T-helper 9 cell (primary cell): Measurements from ENCODE around the gene TMLHE.
"Not testable (repeated sequence)": the region's sequence is repeated elsewhere in the genome, so short reads cannot be mapped to it uniquely, and the experiment has no call there.

Source experiments
- DNase-seq: peaks from one replicate; pipeline ENCODE4 v3.0.0-alpha.2; 2020
- total RNA-seq, 2 donors: gene quantifications; one replicate each; lab custom pipeline; 2026; lab: John Stamatoyannopoulos, UW

Gene TMLHE, protein sequence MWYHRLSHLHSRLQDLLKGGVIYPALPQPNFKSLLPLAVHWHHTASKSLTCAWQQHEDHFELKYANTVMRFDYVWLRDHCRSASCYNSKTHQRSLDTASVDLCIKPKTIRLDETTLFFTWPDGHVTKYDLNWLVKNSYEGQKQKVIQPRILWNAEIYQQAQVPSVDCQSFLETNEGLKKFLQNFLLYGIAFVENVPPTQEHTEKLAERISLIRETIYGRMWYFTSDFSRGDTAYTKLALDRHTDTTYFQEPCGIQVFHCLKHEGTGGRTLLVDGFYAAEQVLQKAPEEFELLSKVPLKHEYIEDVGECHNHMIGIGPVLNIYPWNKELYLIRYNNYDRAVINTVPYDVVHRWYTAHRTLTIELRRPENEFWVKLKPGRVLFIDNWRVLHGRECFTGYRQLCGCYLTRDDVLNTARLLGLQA
- 3.9 to 5.5 reads per million in 2 donors for total RNA-seq

DNA sequence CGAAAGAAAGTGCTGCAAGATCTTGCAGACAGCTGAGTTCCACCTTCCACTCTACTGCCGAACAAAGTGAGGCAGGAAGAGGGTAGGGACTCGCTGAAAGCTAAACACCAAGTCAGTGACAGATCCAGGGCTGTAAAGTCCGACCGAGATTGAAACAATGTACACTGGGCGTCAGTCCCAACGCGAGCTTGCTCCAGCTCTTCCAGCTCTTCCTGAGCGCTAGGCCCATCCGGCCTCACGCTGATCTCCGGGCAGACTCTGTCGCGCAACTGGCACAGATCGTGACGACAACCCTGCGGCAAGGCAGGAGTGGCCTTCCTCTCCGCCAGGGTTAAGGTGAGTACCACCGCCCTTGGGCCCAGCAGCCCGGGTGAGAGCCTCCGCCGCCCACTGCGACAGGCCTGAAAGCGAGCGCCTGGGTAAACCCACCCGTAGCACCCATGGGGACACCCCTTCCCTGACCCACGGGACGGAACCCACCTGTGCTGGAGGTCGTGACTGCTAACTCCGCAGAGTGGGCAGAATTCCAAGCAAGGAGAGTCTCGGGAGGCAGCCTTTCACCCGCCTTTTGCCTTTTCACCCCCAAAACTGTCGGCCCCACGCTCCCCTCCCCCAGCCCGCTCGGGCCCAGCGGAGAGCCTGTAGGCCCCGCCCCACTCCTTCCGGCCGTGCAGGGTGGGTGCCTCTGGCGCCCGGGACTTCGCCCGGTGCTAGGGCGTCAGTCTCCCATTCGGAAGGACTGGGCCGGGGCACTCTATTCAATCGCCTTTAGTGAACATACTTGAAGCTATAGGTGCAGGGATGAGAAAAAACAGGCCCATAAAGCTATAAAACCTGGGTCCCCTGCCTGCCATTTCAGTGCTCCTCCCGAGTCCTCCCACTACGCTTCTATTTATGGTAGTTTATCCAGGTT, at the start of gene TMLHE, which contains the start of gene SPRY3:
TMLHE (minus strand) TSS at position 641 of the 913 bp plus-strand sequence. CDS start 67,676 bp downstream, outside the sequence.
SPRY3 (plus strand) TSS at position 275 of the 913 bp plus-strand sequence.
- DNase-seq = peak; percentile 37

DNA sequence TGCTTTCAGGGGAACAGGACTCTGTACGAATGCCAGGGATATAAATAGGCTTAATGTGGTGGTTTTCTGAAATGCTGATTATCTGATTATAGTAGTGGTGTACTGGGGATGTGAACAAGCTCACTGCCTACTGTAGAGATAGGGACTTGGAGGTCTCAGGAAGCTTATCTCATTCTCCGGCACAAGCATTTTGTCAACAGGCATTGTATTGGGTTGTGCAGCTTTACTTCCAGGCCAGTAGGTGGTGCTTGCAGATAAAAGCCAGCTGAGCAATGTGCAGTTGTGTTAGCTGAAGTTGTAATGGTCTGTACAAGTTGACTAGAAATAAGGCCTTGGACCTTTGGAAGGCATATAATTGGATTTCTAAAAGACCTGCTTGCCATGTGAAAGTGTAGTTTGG, 49.5 kb upstream of the TMLHE start:
- DNase-seq = no peak

DNA sequence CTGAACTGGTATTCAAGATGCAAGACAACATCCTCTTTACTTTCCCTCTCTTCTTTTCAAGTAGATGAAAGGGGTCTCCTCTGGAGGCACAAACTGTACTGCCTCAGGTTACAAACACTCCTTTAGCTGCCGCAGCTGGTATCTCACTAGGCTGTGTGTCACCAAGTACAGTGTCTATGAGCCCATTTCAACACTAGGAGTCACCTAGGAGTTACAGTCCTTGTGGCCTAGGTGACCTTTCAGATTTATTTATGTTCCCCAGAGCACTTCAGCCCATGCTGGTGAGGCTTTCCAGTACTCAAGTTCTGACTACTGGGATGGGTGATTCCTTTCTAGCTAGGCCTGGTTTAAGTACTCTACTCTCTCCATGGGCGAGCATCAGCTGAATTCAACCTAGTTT, 32.4 kb upstream of the TMLHE start:
- no peak for DNase-seq

DNA sequence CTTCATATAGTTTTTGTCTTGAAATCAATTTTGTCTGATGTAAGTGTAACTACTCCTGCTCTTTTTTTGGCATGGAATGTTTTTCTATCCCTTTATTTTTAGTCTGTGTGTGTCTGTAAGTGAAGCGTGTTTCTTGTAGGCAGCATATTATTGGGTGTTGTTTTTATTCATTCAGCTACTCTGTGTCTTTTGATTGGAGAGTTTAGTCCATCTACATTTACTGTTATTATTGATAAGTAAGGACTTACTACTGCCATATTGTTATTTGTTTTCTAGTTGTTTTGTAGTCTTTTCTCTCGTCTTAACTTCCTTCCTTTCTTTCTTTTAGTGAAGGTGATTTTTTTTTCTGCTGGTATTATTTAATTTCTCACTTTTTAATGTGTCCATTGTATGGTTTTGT, 30.5 kb upstream of the TMLHE start:
- DNase-seq = no peak

DNA sequence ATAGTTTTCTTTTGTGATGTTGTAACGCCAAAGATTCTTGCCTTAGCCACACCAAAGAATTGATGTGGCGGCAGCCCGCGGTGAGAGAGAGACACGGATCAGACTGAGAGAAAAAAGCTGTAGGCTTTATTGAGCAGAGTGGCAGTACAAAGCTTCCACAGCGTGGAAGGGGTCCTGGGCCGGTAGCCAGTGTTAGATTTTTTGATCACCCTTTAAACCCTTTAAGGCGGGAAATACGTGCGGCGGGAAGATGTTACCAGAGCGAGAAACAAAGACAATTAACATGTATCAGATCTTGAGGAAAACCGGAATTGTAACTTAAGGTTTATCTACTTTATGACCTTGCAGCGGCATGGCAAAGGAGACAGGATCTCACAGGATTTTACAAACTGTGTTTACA, 28.6 kb upstream of the TMLHE start:
- DNase-seq = not testable (repeated sequence)

DNA sequence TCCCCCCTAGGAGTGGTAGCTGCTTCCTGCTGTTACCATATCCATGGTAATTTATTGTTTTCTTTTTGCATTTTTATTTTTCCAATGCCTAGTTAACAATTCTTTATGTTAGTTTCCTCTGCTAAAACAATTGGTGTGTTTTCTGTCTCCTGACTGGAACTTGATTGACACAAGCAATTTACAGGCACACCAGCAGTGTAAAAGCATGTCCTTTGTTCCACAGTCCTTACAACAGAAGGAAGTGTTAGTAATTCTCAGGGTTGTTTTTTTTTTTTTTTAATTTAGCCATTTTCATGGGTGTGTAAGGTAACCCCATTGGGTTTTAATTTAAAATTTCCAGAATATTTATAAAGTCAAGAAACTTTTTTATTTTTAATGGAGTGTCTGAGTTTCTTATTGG, 25.0 kb upstream of the TMLHE start:
- no peak for DNase-seq

DNA sequence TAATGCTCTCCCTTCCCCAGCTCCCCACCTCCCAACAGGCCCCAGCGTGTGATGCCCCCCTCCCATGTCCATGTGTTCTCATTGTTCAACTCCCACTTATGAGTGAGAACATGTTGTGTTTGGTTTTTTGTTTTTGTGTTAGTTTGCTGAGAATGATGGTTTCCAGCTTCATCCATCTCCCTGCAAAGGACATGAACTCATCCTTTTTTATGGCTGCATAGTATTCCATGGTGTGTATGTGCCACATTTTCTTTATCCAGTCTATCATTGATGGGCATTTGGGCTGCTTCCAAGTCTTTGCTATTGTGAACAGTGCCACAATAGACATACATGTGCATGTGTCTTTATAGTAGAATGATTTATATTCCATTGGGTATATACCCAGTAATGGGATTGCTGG, 22.3 kb upstream of the TMLHE start:
- not testable (repeated sequence) for DNase-seq

DNA sequence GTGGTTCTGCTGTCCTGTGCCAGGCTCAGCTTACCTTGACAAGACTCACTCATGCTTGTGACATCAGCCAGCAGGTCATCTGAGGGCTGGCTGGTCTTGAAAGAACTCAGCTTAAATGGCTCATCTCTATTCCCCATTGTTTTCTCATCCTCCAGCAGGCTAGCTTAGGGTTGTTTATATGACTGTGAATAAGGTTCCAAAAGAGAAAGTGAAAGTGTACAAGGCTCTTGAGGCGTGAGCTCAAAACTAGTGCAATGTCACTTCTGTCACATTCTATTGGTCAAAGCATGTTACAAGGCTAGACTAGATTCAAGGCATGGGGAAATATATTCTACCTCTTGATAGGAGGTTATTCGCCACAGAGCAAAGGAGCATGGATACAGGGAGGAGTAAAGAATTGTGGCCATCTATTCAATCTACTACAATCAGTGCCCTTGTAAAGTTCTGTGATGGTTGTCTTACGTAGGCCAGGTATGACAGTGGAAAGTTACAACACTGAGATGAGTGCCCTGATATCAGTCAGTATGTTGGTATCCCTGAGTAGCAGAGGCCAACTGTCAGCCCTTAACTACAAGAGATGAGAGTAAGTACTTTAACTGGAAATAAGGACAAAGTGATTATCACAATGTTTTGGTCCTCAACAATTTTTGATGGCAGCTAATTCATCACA, 19.8 kb upstream of the TMLHE start:
- no peak for DNase-seq

DNA sequence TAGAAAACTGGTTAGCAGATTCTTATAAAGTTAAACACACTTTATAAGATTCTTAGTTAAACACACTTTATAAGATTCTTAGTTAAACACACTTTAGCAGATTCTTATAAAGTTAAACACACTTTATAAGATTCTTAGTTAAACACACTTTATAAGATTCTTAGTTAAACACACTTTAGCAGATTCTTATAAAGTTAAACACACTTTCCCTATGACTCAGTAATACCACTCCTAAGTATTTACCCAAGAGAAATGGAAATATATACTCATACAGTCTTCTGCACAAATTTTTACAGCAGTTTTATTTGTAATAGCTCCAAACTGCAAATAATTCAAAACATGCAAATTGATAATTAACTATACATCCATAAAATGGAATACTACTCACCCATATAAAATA, 7.4 kb upstream of the TMLHE start:
- DNase-seq = not testable (repeated sequence)

DNA sequence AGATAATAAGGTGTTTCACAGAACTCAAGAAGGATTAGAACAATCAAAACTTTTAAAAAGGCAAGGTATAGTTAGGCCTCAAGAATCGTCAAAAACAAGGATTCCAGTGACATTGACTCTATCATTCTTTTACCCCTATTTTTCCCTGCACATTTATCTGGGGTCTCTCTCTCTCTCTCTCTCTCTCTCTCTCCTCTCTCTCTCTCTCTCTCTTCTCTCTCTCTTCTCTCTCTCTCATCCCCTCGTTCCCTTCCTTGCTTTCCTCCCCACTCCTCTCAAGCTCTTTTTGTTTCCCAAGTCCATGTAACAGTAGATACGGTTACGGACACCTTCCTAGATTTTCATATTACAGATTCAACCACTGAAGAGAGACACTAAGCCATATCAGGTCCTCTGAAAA, 3.2 kb upstream of the TMLHE start:
- no peak for DNase-seq

DNA sequence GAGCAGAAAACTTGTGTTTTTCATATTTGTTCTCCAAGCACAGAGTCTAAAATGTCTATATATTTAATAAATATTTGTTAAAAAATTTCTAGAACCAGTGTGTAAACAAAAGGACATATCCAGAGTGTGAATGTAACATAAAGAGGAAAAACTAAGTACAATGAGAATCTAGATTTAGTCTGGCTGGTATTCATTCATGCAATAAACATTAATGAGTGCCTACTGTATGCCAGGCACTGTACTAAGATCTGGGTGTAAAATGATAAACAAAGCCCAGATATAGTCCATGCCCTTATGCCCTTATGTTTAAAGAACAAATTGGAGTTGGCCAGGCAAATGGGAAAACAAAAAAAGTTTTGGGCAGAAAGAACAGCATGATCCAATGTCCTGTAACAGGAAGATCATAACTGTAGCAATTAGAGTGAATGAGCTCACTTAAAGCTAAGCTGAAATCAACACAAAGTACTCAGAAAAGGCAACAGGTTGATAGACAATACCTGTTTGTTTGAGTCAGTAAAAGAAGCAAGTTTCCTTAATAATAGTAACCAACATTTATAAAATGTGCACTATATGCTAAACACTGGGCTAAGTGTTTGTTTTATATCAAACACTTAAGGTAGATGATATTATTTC, 1.3 kb upstream of the TMLHE start:
- DNase-seq = no peak

DNA sequence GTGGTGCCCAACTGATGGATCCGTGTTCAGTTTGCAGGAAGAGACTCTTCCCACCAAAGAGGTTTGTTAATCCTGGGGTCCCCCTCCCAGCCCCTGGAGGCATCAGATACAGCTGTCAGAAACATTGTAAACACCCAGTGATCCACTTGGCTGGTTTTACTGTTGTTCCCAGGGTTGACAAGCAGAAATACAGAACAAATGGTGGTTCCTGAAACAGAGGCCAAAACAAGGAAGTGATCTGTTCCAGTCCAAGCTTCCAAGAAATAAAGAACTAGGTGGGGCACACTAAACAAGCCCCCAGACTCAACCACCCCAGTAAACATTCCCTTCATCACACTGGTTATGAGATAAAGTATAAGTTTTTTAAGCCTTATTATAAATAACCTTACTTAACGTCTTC, 1.4 kb downstream of the TMLHE start:
- DNase-seq = no peak

DNA sequence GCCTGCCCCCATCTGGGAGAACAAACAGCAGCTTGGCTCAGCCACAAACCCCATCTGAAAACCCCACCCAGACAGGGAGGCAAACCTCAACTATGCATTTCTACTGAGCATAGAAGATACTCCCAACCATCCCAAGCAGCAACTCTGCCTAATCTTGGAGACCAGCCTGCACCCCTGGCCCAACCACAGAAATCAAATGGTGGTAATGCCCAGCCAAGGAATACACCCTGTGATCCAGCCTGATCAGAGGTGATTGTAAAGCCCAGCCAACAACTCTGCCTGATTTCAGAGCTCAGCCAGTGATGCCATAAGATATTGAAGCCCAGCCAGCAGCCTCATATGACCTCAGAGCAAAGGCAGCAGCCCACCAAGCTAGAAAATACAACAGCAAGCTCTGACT, 19.8 kb downstream of the TMLHE start:
- no peak for DNase-seq

DNA sequence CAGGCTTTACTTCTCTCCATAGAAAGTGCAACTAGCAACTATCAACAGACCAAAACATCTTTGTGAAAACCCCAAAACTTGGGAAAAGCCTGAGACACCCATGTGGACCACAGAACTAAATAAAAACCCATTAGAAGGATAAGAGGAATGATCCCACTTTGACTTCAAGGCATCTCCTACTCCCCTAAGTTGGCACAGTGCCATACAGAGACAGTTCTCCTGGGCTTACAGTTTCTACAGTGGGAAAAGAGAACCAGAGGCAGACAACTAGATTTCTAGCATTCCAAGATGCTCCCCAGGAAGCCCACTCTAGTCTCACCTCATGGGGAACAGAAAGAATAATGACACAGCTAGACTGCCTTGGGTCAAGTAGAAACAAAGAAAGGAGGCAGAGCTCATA, 20.4 kb downstream of the TMLHE start:
- DNase-seq = no peak

DNA sequence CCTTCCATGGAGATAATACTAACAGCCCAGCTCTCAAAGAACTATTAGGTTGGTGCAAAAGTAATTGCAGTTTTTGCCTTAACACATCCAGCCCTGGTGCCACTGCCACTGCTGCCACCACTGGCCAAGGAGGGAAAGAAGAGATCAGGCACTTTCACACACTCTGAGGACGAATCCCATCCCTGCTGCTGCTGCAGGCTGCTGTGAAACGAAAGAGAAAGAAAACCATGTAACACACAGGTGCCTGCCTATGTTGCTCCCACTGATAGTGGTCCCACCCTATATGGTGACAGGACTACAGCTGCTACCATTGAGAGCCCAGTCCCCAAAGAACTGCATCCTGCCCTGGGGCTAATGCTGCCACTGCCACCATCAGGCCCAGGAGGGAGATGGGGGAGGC, 35.1 kb downstream of the TMLHE start:
- DNase-seq = no peak

DNA sequence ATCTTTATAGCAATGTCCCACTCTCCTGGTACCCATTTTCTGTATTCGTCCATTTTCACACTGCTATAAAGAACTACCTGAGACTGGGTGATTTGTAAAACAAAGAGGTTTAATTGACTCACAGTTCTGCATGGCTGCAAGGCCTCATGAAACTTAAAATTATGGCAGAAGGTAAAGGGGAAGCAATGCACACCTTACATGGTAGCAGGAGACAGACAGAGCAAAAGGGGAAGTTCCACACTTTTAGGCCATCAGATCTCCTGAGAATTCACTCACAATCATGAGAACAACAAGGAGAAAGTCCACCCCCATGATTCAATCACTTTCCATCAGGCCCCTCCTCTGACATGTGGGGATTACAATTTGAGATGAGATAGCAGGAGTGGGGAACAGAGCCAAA, 49.7 kb downstream of the TMLHE start:
- DNase-seq = no peak

DNA sequence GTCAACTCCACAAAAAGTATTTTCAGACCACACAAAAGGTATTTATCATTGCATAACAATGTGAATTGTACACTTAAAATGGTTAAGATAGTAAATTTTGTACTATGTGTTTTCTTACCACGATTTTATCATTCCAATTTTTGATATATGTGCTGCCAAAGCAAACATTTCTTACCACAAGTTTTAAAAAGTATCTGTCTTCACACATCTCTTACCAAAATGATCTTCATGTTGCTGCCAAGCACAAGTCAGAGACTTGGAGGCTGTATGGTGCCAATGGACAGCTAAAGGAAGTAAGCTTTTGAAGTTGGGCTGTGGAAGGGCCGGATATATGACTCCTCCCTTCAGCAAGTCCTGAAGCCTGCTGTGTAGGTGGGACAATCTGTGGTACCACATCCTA, 67.9 kb downstream of the TMLHE start:
- no peak for DNase-seq

DNA sequence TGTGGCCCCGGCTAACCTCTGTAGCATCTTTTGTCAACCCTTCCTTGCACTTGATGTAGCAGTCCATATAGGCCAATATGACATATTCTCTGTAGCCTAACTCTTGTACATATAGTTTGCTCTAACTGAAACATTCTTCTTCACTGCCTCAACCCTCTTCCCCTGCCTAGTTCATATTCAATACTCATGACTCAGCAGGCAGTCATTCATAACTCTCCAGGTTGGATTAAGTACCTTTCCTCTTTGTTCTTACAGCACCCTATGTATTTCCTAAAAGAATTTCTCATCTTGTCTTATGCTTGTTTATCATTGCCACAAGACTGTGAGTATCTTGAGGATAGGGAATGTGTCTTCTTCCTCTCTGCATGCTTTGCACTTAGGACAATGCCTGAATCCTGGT, 76.9 kb downstream of the TMLHE start:
- DNase-seq = no peak

DNA sequence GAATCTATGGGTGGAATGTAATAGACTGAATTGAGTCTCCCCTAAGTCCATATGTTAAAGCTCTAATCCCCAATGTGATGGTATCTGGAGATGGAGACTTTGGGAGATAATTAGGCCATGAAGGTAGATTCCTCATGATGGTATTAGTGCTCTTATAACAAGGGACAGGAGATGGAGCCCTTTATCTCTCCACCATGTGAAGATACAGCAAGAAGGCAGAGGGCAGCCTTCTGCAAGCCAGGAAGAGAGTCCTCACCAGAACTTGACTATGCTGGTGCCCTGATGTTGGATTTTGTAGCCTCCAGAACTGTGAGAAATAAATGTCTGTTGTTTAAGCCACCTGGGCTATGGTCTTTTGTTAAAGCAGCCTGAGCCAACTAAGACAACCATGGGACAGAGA, 78.0 kb downstream of the TMLHE start:
- no peak for DNase-seq

DNA sequence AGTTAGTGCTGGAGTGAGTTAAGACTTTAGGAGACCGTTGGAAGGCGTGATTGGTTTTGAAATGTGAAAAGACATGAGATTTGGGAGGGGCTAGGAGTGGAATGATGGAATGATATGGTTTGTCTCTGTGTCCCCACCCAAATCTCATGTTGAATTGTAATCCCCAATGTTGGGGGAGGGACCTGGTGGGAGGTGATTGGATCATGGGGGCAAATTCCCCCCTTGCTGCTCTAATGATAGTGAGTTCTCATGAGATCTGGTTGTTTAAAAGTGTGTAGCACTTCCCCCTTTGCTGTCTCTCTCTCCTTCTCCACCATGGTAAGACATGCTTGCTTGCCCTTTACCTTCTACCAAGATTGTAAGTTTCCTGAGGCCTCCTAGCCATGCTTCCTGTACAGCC, 85.7 kb downstream of the TMLHE start:
- not testable (repeated sequence) for DNase-seq

DNA sequence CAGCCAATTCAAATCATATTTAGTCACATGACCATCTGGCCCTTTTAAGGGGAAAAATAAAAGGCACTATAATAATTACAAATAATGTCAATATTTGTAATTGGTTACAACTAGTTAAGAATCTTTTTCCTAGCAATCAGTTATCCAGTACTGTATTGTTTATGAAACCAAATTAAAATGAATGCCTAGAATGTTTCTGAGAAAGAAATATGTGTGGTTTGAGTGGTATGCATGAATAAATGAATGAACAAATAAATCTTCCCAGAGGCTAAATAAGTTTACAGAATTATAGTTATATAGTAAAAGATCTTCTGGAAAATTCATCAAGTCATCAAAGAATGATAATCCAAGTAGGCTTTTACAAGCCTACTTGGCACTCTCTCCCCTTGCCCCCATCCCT, 98.5 kb downstream of the TMLHE start:
- DNase-seq = no peak

DNA sequence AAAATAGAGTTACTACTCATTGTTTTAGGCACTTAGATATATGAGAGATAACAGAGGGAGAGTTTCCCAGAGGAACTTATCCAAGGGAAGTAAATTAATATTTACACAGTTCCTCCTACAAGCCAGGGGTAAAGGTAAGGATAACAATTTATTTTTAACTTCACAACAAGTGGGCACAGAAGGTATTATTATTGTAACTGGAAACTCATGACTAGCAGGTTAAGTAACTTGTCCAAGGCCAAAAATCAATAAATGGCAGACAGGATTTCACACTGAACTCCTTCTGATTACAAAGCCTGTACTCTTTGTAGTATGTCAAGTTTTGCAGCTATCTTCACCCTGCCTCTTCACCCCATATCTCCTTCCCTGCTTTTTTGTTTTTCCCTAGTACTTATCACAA, 107.5 kb downstream of the TMLHE start:
- DNase-seq = no peak

DNA sequence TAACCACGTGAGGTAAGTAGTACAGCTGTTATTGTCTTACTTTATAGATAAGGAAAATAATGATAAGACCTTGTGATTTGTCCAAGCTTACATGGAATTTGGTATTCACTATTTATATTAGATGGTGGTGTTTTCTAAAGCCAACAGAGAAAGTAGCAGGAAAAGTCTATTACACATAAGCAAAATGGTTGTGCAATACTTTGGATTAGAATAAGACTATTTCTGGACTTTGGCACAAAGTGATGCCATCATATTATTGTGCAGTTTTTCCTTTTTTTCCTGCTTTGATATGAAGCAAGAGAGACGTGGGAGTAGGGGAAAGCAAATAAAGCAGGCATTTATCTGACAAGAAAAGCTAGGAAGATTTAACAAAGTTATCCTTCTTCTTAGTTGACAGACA, 117.6 kb downstream of the TMLHE start:
- DNase-seq = not testable (repeated sequence)
